C4-2B (cell line): Measurements from ENCODE around the gene TIGD1.

ENCODE experiments used
- ZFX ChIP-seq: fragments of 450-650 bp; IDR thresholded peaks from 2 replicates; pipeline ENCODE4 v1.6.1; 2017
- TF ChIP-seq, protein P1 (sequence below): fragments of 450-650 bp; conservative IDR thresholded peaks from 2 replicates; pipeline ENCODE4 v1.5.1; 2017; ENCODE audit warnings: mild to moderate bottlenecking

DNA sequence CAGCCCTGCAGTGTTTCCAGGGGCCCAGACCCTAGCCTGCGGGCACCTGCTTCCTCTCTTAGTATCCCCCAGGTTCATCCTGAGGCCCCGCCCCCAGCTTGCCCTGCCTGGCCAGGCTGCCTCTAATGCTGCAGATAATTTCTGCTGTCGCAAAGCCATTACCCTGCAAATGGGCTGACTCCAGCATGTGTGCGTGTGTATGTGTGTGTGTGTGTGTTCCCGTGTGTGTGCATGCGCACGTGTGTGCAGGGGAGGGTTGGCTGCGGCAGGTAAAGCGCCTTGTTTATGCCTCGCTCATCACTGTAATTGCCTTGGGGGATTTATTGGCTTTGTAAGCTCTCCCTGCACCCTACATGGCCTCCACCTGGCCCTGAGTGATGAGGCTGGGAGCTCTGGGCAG is 37.8 kb downstream of the TIGD1 start:
- TF ChIP-seq, protein P1, sequence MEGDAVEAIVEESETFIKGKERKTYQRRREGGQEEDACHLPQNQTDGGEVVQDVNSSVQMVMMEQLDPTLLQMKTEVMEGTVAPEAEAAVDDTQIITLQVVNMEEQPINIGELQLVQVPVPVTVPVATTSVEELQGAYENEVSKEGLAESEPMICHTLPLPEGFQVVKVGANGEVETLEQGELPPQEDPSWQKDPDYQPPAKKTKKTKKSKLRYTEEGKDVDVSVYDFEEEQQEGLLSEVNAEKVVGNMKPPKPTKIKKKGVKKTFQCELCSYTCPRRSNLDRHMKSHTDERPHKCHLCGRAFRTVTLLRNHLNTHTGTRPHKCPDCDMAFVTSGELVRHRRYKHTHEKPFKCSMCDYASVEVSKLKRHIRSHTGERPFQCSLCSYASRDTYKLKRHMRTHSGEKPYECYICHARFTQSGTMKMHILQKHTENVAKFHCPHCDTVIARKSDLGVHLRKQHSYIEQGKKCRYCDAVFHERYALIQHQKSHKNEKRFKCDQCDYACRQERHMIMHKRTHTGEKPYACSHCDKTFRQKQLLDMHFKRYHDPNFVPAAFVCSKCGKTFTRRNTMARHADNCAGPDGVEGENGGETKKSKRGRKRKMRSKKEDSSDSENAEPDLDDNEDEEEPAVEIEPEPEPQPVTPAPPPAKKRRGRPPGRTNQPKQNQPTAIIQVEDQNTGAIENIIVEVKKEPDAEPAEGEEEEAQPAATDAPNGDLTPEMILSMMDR, result no peak
- TF ChIP-seq ZFX, result no peak
